Raji (cell line): ENCODE measurements around the gene BSN.

ENCODE experiments used
- POLR2A ChIP-seq: IDR thresholded peaks from 2 replicates; pipeline ENCODE4 v1.6.1; 2011; ENCODE audit warnings: low read depth, low read length, control low read depth; ENCODE audit not compliant: insufficient read depth

The BSN gene

GRCh38 chr3:49652218-49652902 lies 98.1 kb downstream of the BSN start:
- TF ChIP-seq POLR2A: no peak

DNA sequence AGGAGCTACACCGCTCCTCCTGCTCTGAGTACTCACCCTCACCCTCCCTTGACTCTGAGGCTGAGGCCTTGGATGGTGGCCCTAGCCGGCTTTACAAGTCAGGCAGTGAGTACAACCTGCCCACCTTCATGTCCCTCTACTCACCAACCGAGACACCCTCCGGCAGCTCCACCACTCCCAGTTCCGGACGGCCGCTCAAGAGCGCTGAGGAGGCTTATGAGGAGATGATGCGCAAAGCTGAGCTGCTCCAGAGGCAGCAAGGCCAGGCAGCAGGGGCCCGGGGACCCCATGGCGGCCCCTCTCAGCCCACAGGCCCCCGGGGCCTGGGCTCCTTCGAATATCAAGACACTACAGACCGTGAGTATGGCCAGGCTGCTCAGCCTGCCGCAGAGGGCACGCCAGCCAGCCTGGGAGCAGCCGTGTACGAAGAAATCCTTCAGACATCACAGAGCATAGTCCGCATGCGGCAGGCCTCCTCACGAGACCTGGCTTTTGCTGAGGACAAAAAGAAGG lies 98.7 kb downstream of the BSN start:
- no peak for TF ChIP-seq POLR2A

- no peak for TF ChIP-seq POLR2A
These were observed 99.3 kb downstream of the BSN start for GRCh38 chr3:49653621-49654020.

GRCh38 chr3:49654176-49654825 lies 100.0 kb downstream of the BSN start:
- TF ChIP-seq POLR2A: no peak

DNA sequence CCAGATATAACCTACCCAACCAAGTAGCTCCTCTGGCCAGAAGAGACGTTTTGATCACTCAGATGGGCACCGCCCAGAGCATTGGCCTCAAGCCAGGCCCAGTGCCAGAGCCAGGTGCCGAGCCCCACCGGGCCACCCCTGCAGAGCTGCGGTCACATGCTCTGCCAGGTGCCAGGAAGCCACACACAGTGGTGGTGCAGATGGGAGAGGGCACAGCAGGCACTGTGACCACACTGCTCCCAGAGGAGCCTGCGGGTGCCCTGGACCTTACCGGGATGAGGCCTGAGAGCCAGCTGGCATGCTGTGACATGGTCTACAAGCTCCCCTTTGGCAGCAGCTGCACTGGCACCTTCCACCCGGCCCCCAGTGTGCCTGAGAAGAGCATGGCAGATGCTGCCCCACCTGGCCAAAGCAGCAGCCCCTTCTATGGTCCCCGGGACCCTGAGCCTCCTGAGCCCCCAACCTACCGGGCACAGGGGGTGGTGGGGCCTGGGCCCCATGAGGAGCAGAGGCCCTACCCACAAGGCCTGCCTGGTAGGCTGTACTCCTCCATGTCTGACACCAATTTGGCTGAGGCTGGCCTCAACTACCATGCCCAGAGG lies 100.8 kb downstream of the BSN start:
- TF ChIP-seq POLR2A: no peak

- no peak for TF ChIP-seq POLR2A
These were observed 101.5 kb downstream of the BSN start for GRCh38 chr3:49655731-49656285.

DNA sequence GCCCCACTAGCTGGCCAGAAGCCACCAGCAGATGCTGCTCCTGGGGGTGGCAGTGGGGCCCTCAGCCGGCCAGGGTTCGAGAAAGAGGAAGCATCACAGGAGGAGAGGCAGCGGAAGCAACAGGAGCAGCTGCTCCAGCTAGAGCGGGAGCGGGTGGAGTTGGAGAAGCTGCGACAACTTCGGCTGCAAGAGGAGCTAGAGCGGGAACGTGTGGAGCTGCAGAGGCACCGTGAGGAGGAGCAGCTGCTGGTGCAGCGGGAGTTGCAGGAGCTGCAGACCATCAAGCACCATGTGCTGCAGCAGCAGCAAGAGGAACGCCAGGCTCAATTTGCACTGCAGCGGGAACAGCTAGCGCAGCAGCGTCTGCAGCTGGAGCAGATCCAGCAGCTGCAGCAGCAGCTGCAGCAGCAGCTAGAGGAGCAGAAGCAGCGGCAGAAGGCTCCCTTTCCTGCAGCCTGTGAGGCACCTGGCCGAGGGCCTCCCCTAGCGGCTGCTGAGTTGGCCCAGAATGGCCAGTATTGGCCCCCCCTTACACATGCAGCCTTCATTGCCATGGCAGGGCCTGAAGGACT lies 102.3 kb downstream of the BSN start:
- TF ChIP-seq POLR2A: no peak

GRCh38 chr3:49657208-49657915 lies 103.1 kb downstream of the BSN start:
- TF ChIP-seq POLR2A: no peak

DNA sequence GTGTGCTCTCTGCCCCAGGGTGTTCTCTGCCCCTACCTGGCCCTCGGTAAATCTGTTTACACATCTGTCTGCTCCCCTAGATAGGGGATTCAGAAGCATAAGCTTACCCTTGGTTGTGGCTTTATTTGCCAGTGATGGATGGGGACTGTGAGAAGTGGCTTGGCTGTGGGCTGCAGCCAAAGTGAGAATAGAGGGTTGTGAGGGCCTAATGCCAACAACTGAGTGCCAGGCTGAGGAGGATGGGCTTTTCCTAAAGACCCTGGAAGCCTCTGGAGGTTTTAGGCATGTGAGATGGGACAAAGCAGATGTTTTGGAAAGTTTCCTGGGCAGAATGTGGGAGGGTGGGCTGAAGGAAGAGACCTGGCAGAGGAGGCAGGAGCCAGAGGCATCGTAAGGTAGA lies 104.4 kb downstream of the BSN start:
- no peak for TF ChIP-seq POLR2A

GRCh38 chr3:49659756-49660155 lies 105.5 kb downstream of the BSN start:
- TF ChIP-seq POLR2A: no peak

DNA sequence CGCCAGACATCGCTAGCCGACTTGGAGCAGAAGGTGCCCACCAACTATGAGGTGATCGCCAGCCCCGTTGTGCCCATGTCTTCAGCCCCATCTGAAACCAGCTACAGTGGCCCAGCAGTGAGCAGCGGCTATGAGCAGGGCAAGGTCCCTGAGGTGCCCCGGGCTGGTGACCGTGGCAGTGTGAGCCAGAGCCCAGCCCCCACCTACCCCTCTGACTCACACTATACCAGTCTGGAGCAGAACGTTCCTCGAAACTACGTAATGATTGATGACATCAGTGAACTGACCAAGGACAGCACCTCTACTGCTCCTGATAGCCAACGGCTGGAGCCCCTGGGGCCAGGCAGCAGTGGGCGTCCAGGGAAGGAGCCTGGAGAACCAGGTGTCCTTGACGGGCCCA lies 107.0 kb downstream of the BSN start:
- TF ChIP-seq POLR2A: no peak

DNA sequence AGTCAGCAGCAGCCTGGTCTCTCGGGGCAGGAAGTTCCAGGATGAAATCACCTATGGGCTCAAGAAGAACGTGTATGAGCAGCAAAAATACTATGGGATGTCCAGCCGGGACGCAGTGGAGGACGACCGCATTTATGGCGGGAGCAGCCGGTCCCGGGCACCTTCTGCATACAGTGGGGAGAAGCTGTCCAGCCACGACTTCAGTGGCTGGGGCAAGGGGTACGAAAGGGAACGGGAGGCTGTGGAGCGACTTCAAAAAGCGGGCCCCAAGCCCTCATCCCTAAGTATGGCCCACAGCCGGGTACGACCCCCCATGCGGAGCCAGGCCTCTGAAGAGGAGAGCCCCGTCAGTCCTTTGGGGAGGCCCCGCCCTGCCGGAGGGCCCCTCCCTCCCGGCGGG lies 107.7 kb downstream of the BSN start:
- TF ChIP-seq POLR2A: no peak

GRCh38 chr3:49662720-49663413 lies 108.6 kb downstream of the BSN start:
- no peak for TF ChIP-seq POLR2A

DNA sequence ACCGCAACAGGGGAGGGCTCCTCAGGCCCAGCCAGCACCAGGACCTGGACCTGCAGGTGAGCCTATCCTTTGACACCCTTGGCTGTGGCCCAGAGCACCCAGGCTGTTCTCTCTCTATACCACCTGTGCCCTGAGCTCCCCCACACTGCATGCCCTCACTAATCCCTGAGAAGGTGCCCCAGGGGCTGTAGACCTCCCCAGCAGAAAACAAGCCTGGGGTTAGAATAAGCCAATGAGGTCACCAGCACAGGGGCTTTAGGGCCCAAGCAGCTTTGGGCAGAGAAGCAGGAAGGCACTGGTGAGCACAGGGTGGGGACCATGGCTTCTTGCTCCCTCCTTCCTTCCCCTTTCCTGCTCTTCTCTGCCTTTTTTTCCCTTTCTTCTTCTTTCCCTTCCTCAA lies 109.6 kb downstream of the BSN start:
- TF ChIP-seq POLR2A: no peak

GRCh38 chr3:49664300-49664699 lies 110.0 kb downstream of the BSN start:
- no peak for TF ChIP-seq POLR2A
